Tibial nerve (tissue), 4 donors: ENCODE results near the gene TENM4. TPM values are rescaled to one million over a fixed set of nuclear protein-coding genes. Genes with fewer than 3 reads are reported as not detected.

Experiments used
- DNase-seq, 2 donors: peaks; one replicate each; pipeline ENCODE4 v3.0.0-alpha.2; 2019; ENCODE audit warnings: low spot score in 2 of 2
- H3K27ac ChIP-seq, 4 donors: fragments of 200-600 bp; sonication (generic) in 3 of 4; one replicate each; pipeline ENCODE4 v1.5.1; 2017 to 2019; ENCODE audit warnings: mild to moderate bottlenecking in 1 of 4
- H3K27me3 ChIP-seq, 2 donors: fragments of 200-600 bp; sonication (generic) in 1 of 2; one replicate each; pipeline versions ENCODE4 v1.5.1 to v1.6.0; 2017 to 2019
- H3K36me3 ChIP-seq, 3 donors: fragments of 200-600 bp; sonication (generic); one replicate each; pipeline ENCODE4 v1.5.1; 2018 to 2019
- H3K4me1 ChIP-seq, 4 donors: fragments of 200-600 bp; sonication (generic) in 3 of 4; one replicate each; pipeline ENCODE4 v1.5.1; 2017 to 2019
- H3K4me3 ChIP-seq, 4 donors: fragments of 200-600 bp; sonication (generic) in 3 of 4; one replicate each; pipeline ENCODE4 v1.5.1; 2017 to 2019; ENCODE audit warnings: mild to moderate bottlenecking in 1 of 4, moderate library complexity in 1 of 4
- H3K9me3 ChIP-seq, 4 donors: fragments of 200-600 bp; sonication (generic) in 3 of 4; one replicate each; pipeline ENCODE4 v1.5.1; 2017 to 2019
- EP300 ChIP-seq, 2 donors: sonication (generic); formaldehyde crosslinking; IDR thresholded peaks; one replicate each; pipeline ENCODE4 v1.6.1; 2017; ENCODE audit warnings: antibody characterized with exemption in 2 of 2, mild to moderate bottlenecking in 1 of 2
- POLR2A ChIP-seq, 2 donors: fragments of 450-650 bp; IDR thresholded peaks; one replicate each; pipeline ENCODE4 v1.6.1; 2017; ENCODE audit warnings: antibody characterized with exemption in 2 of 2, mild to moderate bottlenecking in 2 of 2, moderate library complexity in 2 of 2
- WGBS, 2 donors: methylation state at CpG; one replicate each; pipeline ENCODE4 v1.1.5; 2018; 5-methylcytosine and 5-hydroxymethylcytosine counted together
- total RNA-seq, 4 donors: library from RNA; depleted of rRNA; stranded (reverse); fragments of >200 nt; gene quantifications; one replicate each; pipeline ENCODE4 v1.1.0, GENCODE V29; 2016
- TF ChIP-seq, protein P1 (sequence below), 5 experiments: fragments of 200-600 bp in 3 of 5; fragments of 450-650 bp in 2 of 5; sonication (generic) in 3 of 5; IDR thresholded peaks; one replicate each; pipeline ENCODE4 v1.5.1; 2016 to 2019; ENCODE audit warnings: antibody characterized with exemption in 5 of 5, mild to moderate bottlenecking in 3 of 5, moderate library complexity in 2 of 5

Gene TENM4
- total RNA-seq, 4 donors from 2014 or later: 15.3 to 36.3 (median 19.6) TPM

DNA sequence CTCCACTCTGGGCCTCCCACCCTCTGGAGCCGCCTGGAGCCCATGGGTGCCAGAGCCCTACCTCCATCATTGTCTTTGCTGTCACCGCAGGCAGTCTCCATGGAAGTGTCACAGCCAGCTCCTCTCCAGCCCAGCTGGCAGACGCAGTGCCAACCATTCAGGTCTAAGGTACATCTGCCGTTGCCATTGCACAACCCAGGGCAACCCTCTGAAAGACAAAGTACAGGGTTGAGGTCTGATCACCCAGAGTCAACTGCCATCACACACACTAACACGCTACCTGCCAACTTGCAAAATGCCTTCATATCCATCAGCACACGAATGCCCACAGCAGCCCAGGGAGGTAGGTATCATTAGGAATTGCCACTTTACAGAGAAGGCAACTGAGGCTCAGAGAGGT, 669.9 kb downstream of the TENM4 start:
- H3K36me3 ChIP-seq: no peaks in the 10 kb centered on the region
- H3K4me1 ChIP-seq: no peaks in the 10 kb centered on the region
- H3K4me3 ChIP-seq: no peak overlapping the region
- WGBS, 2 donors: 95% methylated on average over 5 to 6 of the region's 6 CpGs
- no peaks in the 10 kb centered on the region for H3K27me3 ChIP-seq
- no peaks in the 10 kb centered on the region for H3K9me3 ChIP-seq
- TF ChIP-seq EP300 (IDR thresholded peaks at IDR 0.05): no peak
- TF ChIP-seq POLR2A (IDR thresholded peaks at IDR 0.05): no peak
- TF ChIP-seq, protein P1, sequence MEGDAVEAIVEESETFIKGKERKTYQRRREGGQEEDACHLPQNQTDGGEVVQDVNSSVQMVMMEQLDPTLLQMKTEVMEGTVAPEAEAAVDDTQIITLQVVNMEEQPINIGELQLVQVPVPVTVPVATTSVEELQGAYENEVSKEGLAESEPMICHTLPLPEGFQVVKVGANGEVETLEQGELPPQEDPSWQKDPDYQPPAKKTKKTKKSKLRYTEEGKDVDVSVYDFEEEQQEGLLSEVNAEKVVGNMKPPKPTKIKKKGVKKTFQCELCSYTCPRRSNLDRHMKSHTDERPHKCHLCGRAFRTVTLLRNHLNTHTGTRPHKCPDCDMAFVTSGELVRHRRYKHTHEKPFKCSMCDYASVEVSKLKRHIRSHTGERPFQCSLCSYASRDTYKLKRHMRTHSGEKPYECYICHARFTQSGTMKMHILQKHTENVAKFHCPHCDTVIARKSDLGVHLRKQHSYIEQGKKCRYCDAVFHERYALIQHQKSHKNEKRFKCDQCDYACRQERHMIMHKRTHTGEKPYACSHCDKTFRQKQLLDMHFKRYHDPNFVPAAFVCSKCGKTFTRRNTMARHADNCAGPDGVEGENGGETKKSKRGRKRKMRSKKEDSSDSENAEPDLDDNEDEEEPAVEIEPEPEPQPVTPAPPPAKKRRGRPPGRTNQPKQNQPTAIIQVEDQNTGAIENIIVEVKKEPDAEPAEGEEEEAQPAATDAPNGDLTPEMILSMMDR (IDR thresholded peaks at IDR 0.05): no peak
- DNase-seq: no peak
- H3K27ac ChIP-seq: no peak overlapping the region

DNA sequence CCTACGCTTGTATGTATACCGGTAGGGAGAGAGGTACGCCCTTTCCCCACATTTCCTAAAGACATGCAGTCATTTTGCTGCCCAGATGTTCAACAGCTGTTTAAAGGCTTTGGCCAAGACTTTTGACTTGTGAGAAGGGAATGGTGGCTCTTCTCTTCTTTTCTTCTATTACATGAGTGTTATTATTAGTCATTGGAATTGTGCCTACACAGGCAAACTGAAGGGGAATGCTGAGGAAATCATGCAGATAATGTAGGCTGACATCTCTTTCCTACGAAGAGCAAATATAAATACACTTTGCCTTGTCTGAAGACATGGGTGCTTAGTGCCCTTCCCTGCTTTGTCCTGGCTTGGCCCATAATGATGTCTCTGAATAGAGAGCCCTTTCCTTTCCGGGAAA, 671.9 kb downstream of the TENM4 start:
- no peaks in the 10 kb centered on the region for H3K36me3 ChIP-seq
- H3K27ac ChIP-seq: no peak overlapping the region
- no peaks in the 10 kb centered on the region for H3K4me1 ChIP-seq
- no peak overlapping the region for H3K4me3 ChIP-seq
- no peak for TF ChIP-seq POLR2A (IDR thresholded peaks at IDR 0.05)
- TF ChIP-seq EP300 (IDR thresholded peaks at IDR 0.05): no peak
- TF ChIP-seq, protein P1 (IDR thresholded peaks at IDR 0.05): no peak
- 95 to 96% methylated on average over 5 of the region's 5 CpGs for WGBS, 2 donors
- no peaks in the 10 kb centered on the region for H3K9me3 ChIP-seq
- H3K27me3 ChIP-seq: no peaks in the 10 kb centered on the region
- no peak for DNase-seq

DNA sequence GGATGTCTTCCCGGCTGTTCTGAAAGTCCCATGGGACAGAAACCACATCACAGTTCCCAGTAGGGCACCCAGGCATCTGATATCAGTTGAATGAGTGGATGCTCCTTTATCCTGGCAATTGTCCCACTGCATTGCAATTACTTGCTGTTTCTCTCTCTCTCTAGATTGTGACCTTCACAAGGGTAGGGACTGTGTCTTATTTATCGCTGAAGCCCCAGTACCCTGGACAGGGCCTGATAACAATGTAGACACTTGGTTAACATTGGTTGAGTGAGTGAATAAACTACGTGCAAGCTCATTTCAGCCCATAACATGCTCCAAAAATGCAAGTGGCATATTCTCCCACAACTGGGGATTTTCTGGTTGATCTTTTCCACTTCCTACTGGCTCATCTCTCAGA, 672.5 kb downstream of the TENM4 start:
- Histone ChIP-seq H3K4me3 (no peak overlapping the region), H3K27me3 (no peaks in the 10 kb centered on the region), H3K4me1 (no peaks in the 10 kb centered on the region), H3K27ac (no peak overlapping the region), H3K36me3 (no peaks in the 10 kb centered on the region), H3K9me3 (no peaks in the 10 kb centered on the region)
- no peak for TF ChIP-seq POLR2A (IDR thresholded peaks at IDR 0.05)
- TF ChIP-seq EP300 (IDR thresholded peaks at IDR 0.05): no peak
- TF ChIP-seq, protein P1 (IDR thresholded peaks at IDR 0.05): no peak
- no peak for DNase-seq
- WGBS, 2 donors: 73 to 84% methylated on average over 3 of the region's 3 CpGs

DNA sequence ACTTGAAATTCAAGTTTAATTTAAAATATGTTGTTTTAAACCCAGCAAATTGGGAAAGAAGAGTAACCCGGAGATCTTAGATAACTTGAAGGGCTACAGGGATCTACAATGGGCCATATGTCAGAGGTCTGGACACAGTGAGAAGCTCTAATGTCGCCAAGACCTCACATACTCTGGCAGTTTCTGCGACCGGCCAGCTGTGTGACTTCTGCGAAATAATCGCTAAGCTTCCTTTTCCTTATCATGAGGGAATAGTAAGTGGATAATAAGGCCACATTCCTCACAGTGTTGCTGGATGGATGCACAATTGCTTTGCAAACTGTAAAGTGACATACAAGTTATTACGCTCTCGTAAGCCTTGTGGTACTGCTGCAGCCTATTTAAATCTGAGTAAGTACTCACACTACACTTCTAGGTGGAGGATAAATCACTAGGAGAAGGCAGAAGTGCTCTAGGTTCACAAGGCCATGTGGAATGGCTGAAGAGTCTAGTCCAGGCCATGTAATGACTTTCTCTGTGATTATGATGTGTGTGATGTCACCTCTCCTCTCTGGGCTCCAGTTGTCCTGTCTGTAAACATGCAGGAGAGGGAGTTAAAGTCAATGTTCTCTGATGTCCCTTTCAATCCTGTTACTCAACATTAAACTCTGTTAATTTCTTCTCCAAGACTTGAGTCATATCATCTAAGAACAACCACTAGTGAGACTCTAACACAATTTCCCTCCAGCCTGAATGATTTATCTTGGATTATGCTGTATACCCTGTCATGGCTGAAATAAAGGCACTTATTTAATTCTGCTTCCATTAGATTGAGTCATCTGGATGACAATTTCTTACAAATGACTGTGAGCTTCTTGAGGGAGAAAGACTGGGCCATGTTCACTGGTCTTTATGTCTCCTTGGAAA, 673.5 kb downstream of the TENM4 start:
- H3K4me1 ChIP-seq: no peaks in the 10 kb centered on the region
- no peak for TF ChIP-seq POLR2A (IDR thresholded peaks at IDR 0.05)
- H3K36me3 ChIP-seq: no peaks in the 10 kb centered on the region
- WGBS, 2 donors: 89 to 91% methylated on average over 8 of the region's 8 CpGs
- H3K27ac ChIP-seq: no peak overlapping the region
- H3K9me3 ChIP-seq: no peaks in the 10 kb centered on the region
- H3K4me3 ChIP-seq: no peak overlapping the region
- DNase-seq: no peak
- H3K27me3 ChIP-seq: no peaks in the 10 kb centered on the region

DNA sequence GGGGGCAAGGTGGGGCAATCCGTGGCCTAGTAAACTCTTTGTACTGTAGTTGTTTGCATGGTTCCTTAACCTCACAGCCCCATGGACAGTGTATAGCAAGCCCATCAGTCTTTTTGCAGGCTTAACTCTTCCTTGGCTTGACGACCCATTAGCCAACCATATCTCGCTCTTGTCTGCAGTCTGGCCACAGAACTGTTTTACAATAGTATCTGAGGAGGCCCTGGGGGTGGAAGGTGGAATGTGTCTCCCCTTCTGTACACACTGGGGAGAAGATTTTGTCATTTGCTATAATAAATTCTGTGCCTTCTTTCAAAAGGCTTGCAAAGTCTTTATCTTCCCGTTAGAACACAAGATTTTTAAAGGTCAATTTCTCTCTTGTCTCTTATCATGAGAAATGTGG, 675.9 kb downstream of the TENM4 start:
- no peaks in the 10 kb centered on the region for H3K36me3 ChIP-seq
- TF ChIP-seq EP300 (IDR thresholded peaks at IDR 0.05): no peak
- no peak for TF ChIP-seq POLR2A (IDR thresholded peaks at IDR 0.05)
- TF ChIP-seq, protein P1 (IDR thresholded peaks at IDR 0.05): no peak
- no peaks in the 10 kb centered on the region for H3K4me1 ChIP-seq
- no peak for DNase-seq
- H3K9me3 ChIP-seq: no peaks in the 10 kb centered on the region
- WGBS, 2 donors: 63 to 70% methylated on average over 4 of the region's 4 CpGs
- H3K4me3 ChIP-seq: no peak overlapping the region
- H3K27ac ChIP-seq: no peak overlapping the region
- no peaks in the 10 kb centered on the region for H3K27me3 ChIP-seq
